HG03521 (cell line): ENCODE results near the gene RNF112.

Experiments
- ATAC-seq: cut with Tn5 transposase; IDR thresholded peaks from one replicate; pipeline ENCODE4 v1.9.1; 2021; ENCODE audit warnings: mild to moderate bottlenecking, moderate library complexity; ENCODE audit not compliant: unreplicated experiment

The RNF112 gene

GRCh38 chr17:19372866-19373504, 38.0 kb upstream of the RNF112 start:
- no peak for ATAC-seq

GRCh38 chr17:19374136-19374535, 36.9 kb upstream of the RNF112 start:
- ATAC-seq: no peak

GRCh38 chr17:19375732-19376131, 35.3 kb upstream of the RNF112 start:
- ATAC-seq: no peak

GRCh38 chr17:19376811-19377210, 34.2 kb upstream of the RNF112 start:
- no peak for ATAC-seq

- peak; percentile 89 for ATAC-seq
Observed at GRCh38 chr17:19377602-19378415, 33.2 kb upstream of the RNF112 start.

GRCh38 chr17:19378416-19379360, 32.3 kb upstream of the RNF112 start, which contains the start of gene MAPK7:
TSS of gene MAPK7 (plus strand) at chr17:19378498. CDS start at chr17:19378901, 403 bp downstream.
- ATAC-seq: peak; percentile 2

- ATAC-seq: no peak
Observed at GRCh38 chr17:19379361-19380065, 31.5 kb upstream of the RNF112 start.

GRCh38 chr17:19380481-19381301, 30.3 kb upstream of the RNF112 start:
- ATAC-seq: no peak

GRCh38 chr17:19381361-19381740, 29.7 kb upstream of the RNF112 start:
- ATAC-seq: no peak

GRCh38 chr17:19381741-19382444, 29.1 kb upstream of the RNF112 start:
- no peak for ATAC-seq

GRCh38 chr17:19382531-19383444, 28.2 kb upstream of the RNF112 start:
- no peak for ATAC-seq

GRCh38 chr17:19383681-19384470, 27.2 kb upstream of the RNF112 start:
- ATAC-seq: no peak

GRCh38 chr17:19384723-19385391, 26.2 kb upstream of the RNF112 start:
- ATAC-seq: no peak

GRCh38 chr17:19385521-19385983, 25.5 kb upstream of the RNF112 start:
- no peak for ATAC-seq

- ATAC-seq: no peak
Observed at GRCh38 chr17:19386051-19386929, 24.7 kb upstream of the RNF112 start.
